Adipose tissue (tissue), 3 donors: ENCODE results near the gene FOXP2. TPM values are rescaled to one million over a fixed set of nuclear protein-coding genes. Genes with fewer than 3 reads are reported as not detected.

Experiments
- H3K27ac ChIP-seq: one replicate; pipeline ENCODE4 v1.5.1; 2013; ENCODE audit warnings: low read depth, low read length
- WGBS, 3 donors: extraction: QIAGEN DNeasy Blood & Tissue Kit; methylation state at CpG; one replicate each; pipeline ENCODE4 v1.1.7; 2013; 5-methylcytosine and 5-hydroxymethylcytosine counted together
- polyA plus RNA-seq, 3 donors: library from polyadenylated mRNA; stranded (reverse); fragments of 200-250 nt; gene quantifications; one replicate each; pipeline ENCODE4 v1.2.3, GENCODE V29; 2013
- donor health status: healthy with polysubstance abuse.
- donor health status: Bipolar disorder and iron deficiency.
- donor health status: healthy.

The FOXP2 gene
- polyA plus RNA-seq, 3 donors, result 2.0 to 3.0 (median 2.0) TPM

GRCh38 chr7:114740941-114741340 lies 326.3 kb downstream of the FOXP2 start:
- WGBS, 3 donors, result 66 to 93% (median 91%) methylated on average over 7 of the region's 7 CpGs
- H3K27ac ChIP-seq, result no peak overlapping the region

GRCh38 chr7:114741911-114742310 lies 327.3 kb downstream of the FOXP2 start:
- H3K27ac ChIP-seq, result no peak overlapping the region
- 94 to 95% (median 95%) methylated on average over 1 of the region's 1 CpG for WGBS, 3 donors
